DND-41 (cell line): Measurements from ENCODE around the gene PGAP3.

Experiments
- CTCF ChIP-seq: IDR thresholded peaks from 2 replicates; pipeline ENCODE4 v1.5.1; 2012; ENCODE audit warnings: borderline replicate concordance, low read length, moderate library complexity, mild to moderate bottlenecking; ENCODE audit not compliant: poor library complexity, severe bottlenecking; ENCODE audit errors: extremely low read depth
- EZH2 ChIP-seq: IDR thresholded peaks from 3 replicates; pipeline ENCODE4 v1.6.1; 2012; ENCODE audit warnings: borderline replicate concordance, low read depth, mild to moderate bottlenecking, moderate library complexity, low read length, inconsistent platforms; ENCODE audit not compliant: severe bottlenecking

- TF ChIP-seq CTCF (no peak), EZH2 (no peak)
These were observed 16.1 kb upstream of the PGAP3 start for GRCh38 chr17:39703913-39704312.
